Karpas-422 (cell line): ENCODE measurements around the gene RCOR2. TPM values are rescaled to one million over a fixed set of nuclear protein-coding genes. Genes with fewer than 3 reads are reported as not detected.
"Not testable (repeated sequence)": the region's sequence is repeated elsewhere in the genome, so short reads cannot be mapped to it uniquely, and the experiment has no call there.

Source experiments
- DNase-seq: peaks from one replicate; pipeline ENCODE4 v3.0.0-alpha.2; 2015
- H2AFZ ChIP-seq: fragments of 200-600 bp; sonication (generic); 2 replicates; pipeline ENCODE4 v1.6.1; 2014; ENCODE audit warnings: antibody characterized with exemption, low read length, mixed read lengths
- H3K27ac ChIP-seq: fragments of 200-600 bp; sonication (generic); 2 replicates; pipeline ENCODE4 v1.5.1; 2014; ENCODE audit warnings: mild to moderate bottlenecking, low read length, moderate library complexity
- H3K27me3 ChIP-seq: fragments of 200-600 bp; sonication (generic); 2 replicates; pipeline ENCODE4 v1.6.1; 2014; ENCODE audit warnings: low read length, mixed read lengths
- H3K36me3 ChIP-seq: fragments of 200-600 bp; sonication (generic); 2 replicates; pipeline ENCODE4 v1.6.1; 2014; ENCODE audit warnings: low read length, mixed read lengths; ENCODE audit not compliant: insufficient read depth
- H3K4me1 ChIP-seq: fragments of 200-600 bp; sonication (generic); 2 replicates; pipeline ENCODE4 v1.6.1; 2014; ENCODE audit warnings: mild to moderate bottlenecking, low read length, mixed read lengths
- H3K4me2 ChIP-seq: fragments of 200-600 bp; sonication (generic); 2 replicates; pipeline ENCODE4 v1.6.1; 2014; ENCODE audit warnings: low read length, low read depth, mild to moderate bottlenecking; ENCODE audit not compliant: poor library complexity, severe bottlenecking
- H3K4me3 ChIP-seq: fragments of 200-600 bp; sonication (generic); 2 replicates; pipeline ENCODE4 v1.5.1; 2014; ENCODE audit warnings: mild to moderate bottlenecking, antibody characterized with exemption, low read length, mixed read lengths
- H3K79me2 ChIP-seq: fragments of 200-600 bp; sonication (generic); 2 replicates; pipeline ENCODE4 v1.6.1; 2014; ENCODE audit warnings: mild to moderate bottlenecking, low read length, mixed read lengths
- H3K9ac ChIP-seq: fragments of 200-600 bp; sonication (generic); 2 replicates; pipeline ENCODE4 v1.6.0; 2014; ENCODE audit warnings: low read length
- H3K9me2 ChIP-seq: fragments of 200-600 bp; sonication (generic), shearing (Covaris generic); replicated peaks from 2 replicates; pipeline ENCODE4 v1.6.0; 2014; ENCODE audit warnings: mild to moderate bottlenecking, low read length, moderate library complexity; ENCODE audit not compliant: insufficient read depth
- H3K9me3 ChIP-seq: fragments of 300-700, 200-600 bp; sonication (generic); 2 replicates; pipeline ENCODE4 v1.6.1; 2014; ENCODE audit warnings: low read length, mixed read lengths
- H4K20me1 ChIP-seq: fragments of 200-600 bp; sonication (generic); 2 replicates; pipeline ENCODE4 v1.6.1; 2014; ENCODE audit warnings: mild to moderate bottlenecking, antibody characterized with exemption, low read length, low read depth; ENCODE audit not compliant: insufficient read depth
- small RNA-seq: library from RNA; depleted of rRNA; stranded (forward); fragments of <200 nt; gene quantifications from one replicate; pipeline ENCODE3, GENCODE V24; 2014
- total RNA-seq: library from RNA; depleted of rRNA; stranded (reverse); fragments of >200 nt; shearing (Covaris generic); gene quantifications from 2 replicates; pipeline ENCODE4 v1.2.3, GENCODE V29; 2014; ENCODE audit warnings: low replicate concordance; rRNA removed

The RCOR2 gene
- total RNA-seq, 1 experiment from 2014 or later: 2.4 TPM

- Histone ChIP-seq H3K36me3 (peaks cover 16% of the 10 kb centered on the region), H2AFZ (no peak overlapping the region), H4K20me1 (peaks cover 36% of the 10 kb centered on the region; the same call in 1 of the 2 replicates), H3K9me3 (no peaks in the 10 kb centered on the region), H3K27me3 (no peaks in the 10 kb centered on the region), H3K4me2 (no peak overlapping the region), H3K4me3 (no peak overlapping the region), H3K27ac (no peak overlapping the region), H3K9ac (no peak overlapping the region), H3K4me1 (peaks cover 3% of the 10 kb centered on the region), H3K79me2 (peaks cover 89% of the 10 kb centered on the region), H3K9me2 (no peaks in the 10 kb centered on the region)
- no peak for DNase-seq
Measured at GRCh38 chr11:63868399-63869064, 48.4 kb downstream of the RCOR2 start.

GRCh38 chr11:63867511-63867910 lies 49.5 kb downstream of the RCOR2 start:
- Histone ChIP-seq H3K9me3 (no peaks in the 10 kb centered on the region), H2AFZ (no peak overlapping the region), H3K27me3 (no peaks in the 10 kb centered on the region), H3K9ac (no peak overlapping the region), H4K20me1 (peaks cover 31% of the 10 kb centered on the region; the same call in 1 of the 2 replicates), H3K27ac (no peak overlapping the region), H3K4me1 (peaks cover 3% of the 10 kb centered on the region), H3K79me2 (peaks cover 88% of the 10 kb centered on the region), H3K4me2 (no peak overlapping the region), H3K9me2 (no peaks in the 10 kb centered on the region), H3K36me3 (peaks cover 16% of the 10 kb centered on the region), H3K4me3 (no peak overlapping the region)
- no peak for DNase-seq

GRCh38 chr11:63866211-63866610 lies 50.8 kb downstream of the RCOR2 start:
- no peak for DNase-seq
- Histone ChIP-seq H3K36me3 (peaks cover 20% of the 10 kb centered on the region), H3K4me1 (no peaks in the 10 kb centered on the region; the same call in 1 of the 2 replicates), H3K79me2 (peaks cover 90% of the 10 kb centered on the region), H3K9ac (no peak overlapping the region), H2AFZ (no peak overlapping the region), H4K20me1 (peaks cover 23% of the 10 kb centered on the region; the same call in 1 of the 2 replicates), H3K9me2 (no peaks in the 10 kb centered on the region), H3K4me2 (no peak overlapping the region), H3K27ac (no peak overlapping the region), H3K9me3 (no peaks in the 10 kb centered on the region), H3K27me3 (no peaks in the 10 kb centered on the region), H3K4me3 (no peak overlapping the region)

GRCh38 chr11:63863620-63864019 lies 53.3 kb downstream of the RCOR2 start:
- not testable (repeated sequence) for H3K27me3 ChIP-seq, H3K4me1 ChIP-seq, H3K9me2 ChIP-seq, H2AFZ ChIP-seq, H3K9ac ChIP-seq, H3K9me3 ChIP-seq, H3K27ac ChIP-seq, DNase-seq, H4K20me1 ChIP-seq, H3K4me2 ChIP-seq, H3K4me3 ChIP-seq
- Histone ChIP-seq H3K36me3 (peaks cover 19% of the 10 kb centered on the region), H3K79me2 (peaks cover 87% of the 10 kb centered on the region)

GRCh38 chr11:63862923-63863322 lies 54.0 kb downstream of the RCOR2 start:
- no peaks in the 10 kb centered on the region for H3K27me3 ChIP-seq
- no peaks in the 10 kb centered on the region for H3K9me3 ChIP-seq
- H2AFZ ChIP-seq: no peak overlapping the region
- no peak overlapping the region for H3K4me2 ChIP-seq
- H3K4me1 ChIP-seq: no peaks in the 10 kb centered on the region; the same call in 1 of the 2 replicates
- no peaks in the 10 kb centered on the region for H4K20me1 ChIP-seq
- no peak overlapping the region for H3K27ac ChIP-seq
- H3K79me2 ChIP-seq: peaks cover 87% of the 10 kb centered on the region
- no peak for DNase-seq
- no peaks in the 10 kb centered on the region for H3K9me2 ChIP-seq
- H3K4me3 ChIP-seq: no peak overlapping the region
- H3K9ac ChIP-seq: no peak overlapping the region
- H3K36me3 ChIP-seq: peaks cover 16% of the 10 kb centered on the region

Small RNAs within 50 kb of the gene (small RNA-seq; reads per million reads assigned to genes)
- gene RNU6-1306P: not detected

Other genes starting within 250 kb of the RCOR2 start
- 29.5 and 35.9 TPM in 2 replicates for gene ATL3, start 245.8 kb downstream of the RCOR2 start, total RNA-seq
- 89.1 and 118 TPM in 2 replicates for gene RTN3, start 235.7 kb downstream of the RCOR2 start, total RNA-seq
- gene ZFTA, start 148.4 kb downstream of the RCOR2 start, total RNA-seq: 8.8 and 21.6 TPM in 2 replicates
- 40.3 and 88.1 TPM in 2 replicates for gene SPINDOC, start 103.7 kb downstream of the RCOR2 start, total RNA-seq
- gene MARK2, start 78.1 kb downstream of the RCOR2 start, total RNA-seq: 22.1 and 26.9 TPM in 2 replicates
- gene NAA40, start 21.8 kb upstream of the RCOR2 start, total RNA-seq: 19.0 and 19.2 TPM in 2 replicates
- 574 and 779 TPM in 2 replicates for gene COX8A, start 57.5 kb upstream of the RCOR2 start, total RNA-seq
- 41.6 and 61.7 TPM in 2 replicates for gene OTUB1, start 69.3 kb upstream of the RCOR2 start, total RNA-seq
- not detected in 2 replicates for gene FLRT1, start 118.8 kb upstream of the RCOR2 start, total RNA-seq
- gene MACROD1, start 248.9 kb upstream of the RCOR2 start, total RNA-seq: 5.4 TPM in 1 of 2 replicates, not detected in the other